ENCODE measurements around the gene CCDC82. TPM values are rescaled to one million over a fixed set of nuclear protein-coding genes. Genes with fewer than 3 reads are reported as not detected.

Gene CCDC82
- total RNA-seq, 4 donors from 2014 or later: 12.5 to 31.9 (median 14.3) TPM

DNA sequence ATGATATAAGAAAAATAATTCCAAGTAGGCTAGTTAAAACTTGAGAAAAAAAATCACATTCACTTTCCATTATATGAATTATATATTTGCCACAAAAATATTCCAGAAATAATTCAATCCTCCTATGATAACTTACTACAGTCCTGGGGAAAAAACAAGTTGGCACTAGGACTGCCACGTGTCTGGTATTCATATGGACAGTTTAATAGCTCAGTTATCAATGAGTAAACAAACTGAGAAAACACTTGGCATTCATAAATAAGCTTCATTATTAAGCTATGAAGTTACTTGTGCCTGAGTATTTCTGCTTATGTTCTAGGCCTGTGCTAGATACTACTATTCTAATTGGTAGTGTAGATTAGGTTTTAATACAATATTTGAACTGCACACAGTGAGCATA, 24.2 kb downstream of the CCDC82 start:
- H3K4me1 ChIP-seq: no peaks in the 10 kb centered on the region
- H3K27ac ChIP-seq: no peak overlapping the region
- H3K27me3 ChIP-seq: no peaks in the 10 kb centered on the region
- no peaks in the 10 kb centered on the region for H3K9me3 ChIP-seq
- TF ChIP-seq POLR2A (IDR thresholded peaks at IDR 0.05) (no peak), CTCF (IDR thresholded peaks at IDR 0.05) (no peak), POLR2AphosphoS5 (IDR thresholded peaks at IDR 0.05) (no peak), EP300 (IDR thresholded peaks at IDR 0.05) (no peak)
- no peak for DNase-seq (ENCODE audit: low spot score in 2 of 2)
- H3K4me3 ChIP-seq: no peak overlapping the region
- H3K36me3 ChIP-seq: peaks cover 25% of the 10 kb centered on the region
- WGBS: 63% methylated on average over 1 of the region's 1 CpG

- Histone ChIP-seq H3K27me3 (no peaks in the 10 kb centered on the region), H3K36me3 (peaks cover 34% of the 10 kb centered on the region), H3K9me3 (no peaks in the 10 kb centered on the region), H3K4me1 (no peaks in the 10 kb centered on the region), H3K27ac (no peak overlapping the region), H3K4me3 (no peak overlapping the region)
- 92% methylated on average over 2 of the region's 2 CpGs for WGBS
- TF ChIP-seq POLR2AphosphoS5 (IDR thresholded peaks at IDR 0.05): no peak
- no peak for TF ChIP-seq EP300 (IDR thresholded peaks at IDR 0.05)
- no peak for TF ChIP-seq POLR2A (IDR thresholded peaks at IDR 0.05)
- TF ChIP-seq CTCF (IDR thresholded peaks at IDR 0.05): no peak
- DNase-seq (ENCODE audit: low spot score in 2 of 2): no peak
Observed at GRCh38 chr11:96361778-96362177, 27.9 kb downstream of the CCDC82 start.

GRCh38 chr11:96358321-96358720, 31.4 kb downstream of the CCDC82 start:
- H3K4me3 ChIP-seq: no peak overlapping the region
- peaks cover 36% of the 10 kb centered on the region for H3K36me3 ChIP-seq
- TF ChIP-seq CTCF (IDR thresholded peaks at IDR 0.05) (no peak), EP300 (IDR thresholded peaks at IDR 0.05) (no peak), POLR2AphosphoS5 (IDR thresholded peaks at IDR 0.05) (no peak), POLR2A (IDR thresholded peaks at IDR 0.05) (no peak)
- DNase-seq (ENCODE audit: low spot score in 2 of 2): no peak
- H3K4me1 ChIP-seq: no peaks in the 10 kb centered on the region
- 90% methylated on average over 3 of the region's 3 CpGs for WGBS
- no peaks in the 10 kb centered on the region for H3K27me3 ChIP-seq
- H3K9me3 ChIP-seq: no peaks in the 10 kb centered on the region
- no peak overlapping the region for H3K27ac ChIP-seq

GRCh38 chr11:96357794-96358193, 31.9 kb downstream of the CCDC82 start:
- DNase-seq (ENCODE audit: low spot score in 2 of 2): no peak
- no peak for TF ChIP-seq POLR2A (IDR thresholded peaks at IDR 0.05)
- TF ChIP-seq POLR2AphosphoS5 (IDR thresholded peaks at IDR 0.05): no peak
- TF ChIP-seq EP300 (IDR thresholded peaks at IDR 0.05): no peak
- TF ChIP-seq CTCF (IDR thresholded peaks at IDR 0.05): no peak
- Histone ChIP-seq H3K4me1 (no peaks in the 10 kb centered on the region), H3K36me3 (peaks cover 36% of the 10 kb centered on the region), H3K27ac (no peak overlapping the region), H3K4me3 (no peak overlapping the region), H3K27me3 (no peaks in the 10 kb centered on the region), H3K9me3 (no peaks in the 10 kb centered on the region)
- 96% methylated on average over 1 of the region's 1 CpG for WGBS

DNA sequence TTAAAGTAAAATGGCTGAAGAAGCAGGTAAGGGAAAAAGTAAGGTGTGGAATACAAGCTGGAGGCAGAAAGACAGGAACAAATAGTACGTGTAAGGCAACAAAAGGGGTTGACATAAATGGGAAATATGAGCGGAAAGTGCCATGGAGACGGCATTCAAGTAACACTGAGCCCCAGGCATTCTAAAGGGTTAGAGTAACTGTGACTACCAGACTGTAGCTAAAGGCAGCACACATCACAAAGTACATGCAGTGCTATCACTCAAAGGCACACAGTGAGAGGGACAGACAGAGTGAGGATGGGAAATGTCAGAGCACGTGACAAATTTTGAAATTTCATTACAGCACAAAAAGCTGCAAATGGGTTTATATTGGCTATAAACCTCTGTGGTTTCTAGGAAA, 32.9 kb downstream of the CCDC82 start:
- Histone ChIP-seq H3K27ac (no peak overlapping the region), H3K4me1 (no peaks in the 10 kb centered on the region), H3K4me3 (no peak overlapping the region), H3K36me3 (peaks cover 38% of the 10 kb centered on the region), H3K27me3 (no peaks in the 10 kb centered on the region), H3K9me3 (no peaks in the 10 kb centered on the region)
- no peak for DNase-seq (ENCODE audit: low spot score in 2 of 2)
- TF ChIP-seq POLR2AphosphoS5 (IDR thresholded peaks at IDR 0.05) (no peak), CTCF (IDR thresholded peaks at IDR 0.05) (no peak), POLR2A (IDR thresholded peaks at IDR 0.05) (no peak), EP300 (IDR thresholded peaks at IDR 0.05) (no peak)
- WGBS: 89% methylated on average over 4 of the region's 4 CpGs

Data from suprapubic skin (tissue), 4 donors.